ENCODE data around the gene STIL. TPM values are rescaled to one million over a fixed set of nuclear protein-coding genes. Genes with fewer than 3 reads are reported as not detected.
"Not testable (repeated sequence)": the region's sequence is repeated elsewhere in the genome, so short reads cannot be mapped to it uniquely, and the experiment has no call there.

STIL gene
- 6.1 and 18.1 TPM in 2 replicates for total RNA-seq

DNA sequence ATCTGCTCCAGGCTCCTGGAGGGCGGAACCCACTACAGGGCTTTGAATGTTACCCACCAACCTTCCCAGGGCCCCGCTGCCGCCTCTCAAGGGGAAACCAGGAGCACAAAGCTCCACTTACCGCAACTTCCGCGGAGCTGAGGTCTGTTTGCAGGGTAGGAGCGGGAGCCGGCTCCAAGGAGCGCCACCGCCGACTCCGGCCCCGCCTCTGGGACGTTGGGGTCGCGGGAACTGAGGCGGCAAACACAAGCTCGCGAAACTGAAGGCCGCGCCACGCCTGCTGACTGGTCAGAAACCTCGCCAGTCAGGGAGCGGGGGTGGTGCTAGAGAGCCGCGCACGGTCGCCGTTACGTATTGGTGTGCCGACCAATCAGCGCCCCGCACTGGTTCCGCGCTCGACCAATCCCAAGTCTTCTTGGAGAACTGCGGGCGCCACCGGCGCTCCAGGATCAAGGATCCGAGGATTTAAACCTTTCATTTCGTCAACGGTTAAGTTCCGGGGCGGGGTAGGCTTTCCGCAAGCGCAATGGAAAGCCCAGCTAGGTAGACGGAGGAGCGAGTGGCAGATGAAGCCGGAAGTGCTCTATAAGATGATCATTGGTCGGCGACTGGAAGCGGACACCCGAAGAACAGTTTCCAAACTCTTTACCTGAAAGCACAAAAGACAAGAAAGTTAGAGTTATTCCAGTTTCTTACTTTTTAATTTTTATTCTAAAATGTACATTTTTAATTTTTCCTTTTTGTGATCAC, at the start of gene STIL:
Gene STIL, minus strand, starts transcription at position 233 of the 750 bp plus-strand sequence. CDS start 3,828 bp downstream, outside the sequence.
- peak; percentile 100 for DNase-seq

DNA sequence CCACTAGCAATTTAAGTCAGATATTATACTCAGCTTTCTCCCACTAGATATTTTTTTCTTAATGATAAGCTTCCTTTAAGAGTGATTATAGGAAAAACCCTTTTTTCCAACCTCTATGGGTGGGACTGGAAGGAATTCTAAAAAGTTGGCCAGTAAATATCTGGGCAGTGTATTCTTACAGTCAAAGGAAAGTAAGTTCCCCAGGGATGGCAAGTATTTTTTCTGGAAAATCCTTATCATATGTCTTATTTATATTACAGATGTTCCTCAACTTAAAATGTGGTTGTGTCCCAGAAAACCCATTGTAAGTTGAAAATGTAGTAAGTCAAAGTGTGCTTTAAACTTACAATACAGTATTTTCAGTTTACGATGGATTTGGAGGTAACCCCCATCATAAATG, 48.9 kb upstream of the STIL start:
- DNase-seq = no peak

GRCh38 chr1:47361380-47361779, 47.4 kb upstream of the STIL start:
- DNase-seq = no peak

DNA sequence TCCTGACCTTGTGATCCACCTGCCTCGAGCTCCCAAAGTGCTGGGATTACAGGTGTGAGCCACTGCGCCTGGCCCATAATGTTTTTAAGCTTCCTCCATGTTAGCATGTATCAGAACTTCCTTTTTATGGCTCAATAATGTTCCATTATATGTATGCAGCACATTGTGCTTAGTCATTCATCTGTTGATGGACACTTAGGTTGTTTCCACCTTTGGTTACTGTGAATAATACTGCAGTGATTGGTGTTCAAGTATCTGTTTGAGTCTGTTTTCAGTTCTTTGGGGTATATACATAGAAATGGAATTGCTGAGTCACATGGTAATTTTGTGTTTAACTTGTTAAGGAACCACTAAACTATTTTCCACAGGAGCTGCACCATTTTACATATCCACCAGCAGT, 37.4 kb upstream of the STIL start:
- DNase-seq = peak; percentile 14

GRCh38 chr1:47348246-47348645, 34.3 kb upstream of the STIL start:
- no peak for DNase-seq

DNA sequence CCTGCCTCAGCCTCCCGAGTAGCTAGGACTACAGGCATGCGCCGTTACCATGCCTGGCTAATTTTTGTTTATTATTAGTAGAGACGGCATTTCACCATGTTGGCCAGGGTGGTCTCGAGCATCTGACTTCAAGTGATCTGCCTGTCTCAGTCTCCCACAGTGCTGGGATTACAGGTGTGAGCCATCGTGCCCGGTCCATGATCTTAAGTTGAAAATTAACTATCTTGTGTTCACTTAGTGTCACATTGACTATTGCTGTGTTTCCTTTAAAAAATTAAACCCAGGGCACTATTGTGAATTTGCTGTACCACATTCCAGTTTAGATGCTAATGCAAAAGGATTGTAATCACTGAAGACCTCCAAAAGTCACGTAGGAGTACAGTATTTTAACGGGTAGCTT, 33.8 kb upstream of the STIL start:
- no peak for DNase-seq

DNA sequence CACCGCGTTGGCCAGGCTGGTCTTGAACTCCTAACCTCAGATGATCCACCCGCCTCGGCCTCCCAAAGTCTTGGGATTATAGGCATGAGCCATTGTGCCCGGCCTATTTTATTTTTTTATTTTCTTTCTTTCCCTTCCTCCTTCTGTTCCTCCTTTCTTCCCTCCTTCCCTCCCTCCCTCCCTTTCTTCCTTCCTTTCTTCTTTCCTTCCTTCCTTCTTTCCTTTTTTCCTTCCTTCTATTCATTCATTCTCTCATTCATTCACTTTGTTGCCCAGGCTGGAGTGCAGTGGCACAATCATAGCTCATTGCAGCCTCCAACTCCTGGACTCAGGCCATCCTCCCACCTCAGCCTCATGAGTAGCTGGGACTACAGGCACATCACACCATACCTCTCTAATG, 33.0 kb upstream of the STIL start:
- not testable (repeated sequence) for DNase-seq

DNA sequence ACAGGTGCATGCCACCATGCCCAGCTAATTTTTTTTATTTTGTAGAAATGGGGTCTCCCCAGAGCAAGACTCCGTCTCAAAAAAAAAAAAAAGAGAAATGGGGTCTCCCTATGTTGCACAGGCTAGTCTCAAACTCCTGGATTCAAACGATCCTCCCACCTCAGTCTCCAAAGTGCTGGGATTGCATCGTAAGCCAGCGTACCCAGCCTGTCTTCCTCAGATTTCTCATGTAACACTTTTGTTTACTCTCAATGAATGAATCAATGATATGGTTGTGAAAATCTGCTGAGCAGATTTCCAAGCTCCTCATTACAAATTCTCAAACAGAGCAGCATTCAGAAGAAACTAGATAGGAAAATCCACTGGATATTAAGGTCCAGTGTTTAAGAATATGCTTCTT, 26.3 kb upstream of the STIL start:
- no peak for DNase-seq

DNA sequence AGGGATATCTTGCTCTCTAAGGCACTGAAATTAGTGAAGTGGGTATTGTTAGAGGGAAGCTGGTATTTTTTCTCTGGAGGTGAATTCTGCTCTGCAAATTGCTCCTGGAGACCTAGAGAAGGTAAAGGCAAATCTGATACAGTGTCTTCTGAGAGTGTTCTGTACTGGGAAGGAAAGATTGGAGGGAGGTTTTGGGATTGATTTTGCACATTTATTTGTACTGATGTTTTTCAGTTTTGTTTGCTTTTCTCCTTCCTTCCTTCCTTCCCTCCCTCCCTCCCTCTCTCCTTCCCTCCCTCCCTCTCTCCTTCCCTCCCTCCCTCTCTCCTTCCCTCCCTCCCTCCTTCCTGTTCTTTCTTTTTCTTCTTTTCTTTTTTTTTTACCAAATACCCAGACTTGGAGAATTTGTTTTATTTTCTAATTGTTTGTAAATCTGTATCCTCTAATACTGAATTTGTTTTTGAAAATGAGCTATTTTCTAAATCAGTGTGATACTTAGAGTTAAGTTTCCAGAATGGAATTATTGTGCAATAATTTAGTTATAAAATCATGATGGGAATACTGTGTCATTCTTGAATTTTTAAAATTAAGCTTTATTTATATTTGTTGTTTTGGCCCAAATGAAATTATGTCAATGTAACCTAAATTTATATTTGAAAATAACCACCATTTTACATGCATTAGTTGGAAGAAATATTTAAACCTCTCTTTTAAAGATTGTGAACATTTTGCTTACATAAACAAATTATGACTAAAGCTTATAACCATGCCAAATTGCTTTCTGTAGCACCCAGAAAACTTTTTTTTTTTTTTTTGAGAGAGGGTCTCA, 24.5 kb upstream of the STIL start:
- DNase-seq = no peak

DNA sequence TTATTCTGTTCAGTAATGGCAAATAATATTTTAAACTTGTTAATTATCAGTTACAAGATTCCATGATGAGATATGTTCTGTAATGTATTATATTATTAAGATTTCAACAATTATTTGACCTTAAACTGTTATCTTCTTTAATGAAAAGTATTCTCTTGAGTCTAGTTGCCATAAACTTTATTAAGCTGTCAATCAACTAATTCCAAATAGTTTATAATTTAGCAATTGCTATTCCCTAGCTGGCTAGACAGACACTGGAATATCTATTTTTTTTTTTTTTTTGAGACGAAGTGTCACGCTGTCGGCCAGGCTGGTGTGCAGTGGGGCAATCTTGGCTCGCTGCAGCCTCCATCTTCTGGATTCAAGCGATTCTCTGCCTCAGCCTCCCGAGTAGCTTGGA, 23.4 kb upstream of the STIL start:
- no peak for DNase-seq

GRCh38 chr1:47334765-47335435, 21.0 kb upstream of the STIL start:
- DNase-seq = no peak

DNA sequence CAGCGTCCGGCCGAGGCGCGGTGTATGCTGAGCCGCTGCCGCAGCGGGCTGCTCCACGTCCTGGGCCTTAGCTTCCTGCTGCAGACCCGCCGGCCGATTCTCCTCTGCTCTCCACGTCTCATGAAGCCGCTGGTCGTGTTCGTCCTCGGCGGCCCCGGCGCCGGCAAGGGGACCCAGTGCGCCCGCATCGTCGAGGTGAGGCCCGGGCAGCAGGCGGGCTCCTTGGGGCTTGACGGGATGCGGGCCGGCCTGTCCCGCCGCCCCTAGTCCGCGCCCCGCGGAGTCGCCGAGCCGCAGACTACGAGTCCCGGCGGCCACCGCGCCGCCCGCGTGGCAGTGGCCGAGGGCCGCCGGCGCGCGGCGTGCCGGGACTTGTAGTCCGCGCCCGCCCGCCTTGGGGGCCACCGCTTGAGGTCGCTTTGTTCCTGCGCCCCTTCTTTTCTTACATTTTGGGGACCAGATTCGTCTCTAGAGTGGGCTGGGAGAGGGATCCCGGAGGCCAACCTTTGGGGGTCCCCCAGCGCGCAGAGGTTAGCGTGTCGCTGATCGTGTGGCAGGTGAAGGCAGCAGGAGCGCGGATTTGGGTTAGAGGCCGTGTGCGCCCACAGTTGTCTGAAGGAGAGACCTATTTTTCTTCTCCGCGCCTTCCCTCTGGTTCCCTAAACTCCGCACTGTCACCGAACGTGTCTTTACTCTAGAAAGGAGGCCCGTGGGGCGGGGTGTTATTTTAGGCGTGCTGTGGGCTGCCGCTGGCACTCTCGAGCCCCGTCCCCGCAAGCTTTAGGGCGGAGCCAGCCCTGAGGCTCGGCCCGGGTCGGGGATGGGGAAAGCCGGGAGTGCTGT, 20.2 kb upstream of the STIL start:
- peak; percentile 86 for DNase-seq

- peak; percentile 91 for DNase-seq
Observed at GRCh38 chr1:47333578-47333921, 19.6 kb upstream of the STIL start, which contains the start of gene CMPK1. CMPK1 (plus strand) TSS chr1:47333790; CDS start chr1:47333946, 156 bp downstream.

DNA sequence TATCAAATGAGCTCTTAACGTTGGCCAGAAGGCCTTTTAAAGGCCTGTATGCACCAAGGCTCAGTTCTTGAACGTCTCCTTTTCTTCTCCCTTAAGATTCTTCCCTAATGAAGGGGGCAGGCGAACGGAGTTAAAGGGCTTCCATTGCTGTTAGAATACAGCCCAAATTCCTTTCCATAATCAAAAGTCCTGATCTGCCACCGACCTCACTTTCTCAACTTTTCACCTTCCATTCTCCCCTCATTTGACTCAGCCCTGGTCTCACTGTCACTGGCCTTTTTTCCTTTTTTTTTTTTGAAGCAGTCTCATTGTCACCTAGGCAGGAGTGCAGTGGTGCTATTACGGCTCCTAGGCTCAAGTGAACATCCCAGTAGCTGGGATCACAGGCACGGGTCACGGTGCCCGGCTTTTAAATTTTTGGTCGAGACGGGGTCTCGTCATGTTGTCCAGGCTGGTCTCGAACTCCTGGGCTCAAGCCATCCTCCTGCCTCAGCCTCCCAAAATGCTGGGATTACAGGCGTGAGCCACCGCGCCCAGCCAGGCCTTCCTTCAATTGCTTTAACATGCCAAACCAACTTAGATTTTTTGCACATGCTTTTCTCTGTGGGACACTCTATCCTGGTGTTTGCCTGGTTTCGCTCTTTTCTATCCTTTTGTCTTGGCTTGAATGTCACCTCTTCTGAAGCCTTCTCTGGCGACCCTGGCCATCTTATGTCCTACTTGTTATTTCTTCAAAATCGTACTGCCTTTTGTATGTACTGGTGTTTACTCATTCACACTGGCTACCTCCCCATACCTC, 19.0 kb upstream of the STIL start:
- no peak for DNase-seq

GRCh38 chr1:47331875-47332274, 17.9 kb upstream of the STIL start:
- no peak for DNase-seq

GRCh38 chr1:47330212-47330611, 16.3 kb upstream of the STIL start:
- no peak for DNase-seq

GRCh38 chr1:47328992-47329391, 15.0 kb upstream of the STIL start:
- no peak for DNase-seq

DNA sequence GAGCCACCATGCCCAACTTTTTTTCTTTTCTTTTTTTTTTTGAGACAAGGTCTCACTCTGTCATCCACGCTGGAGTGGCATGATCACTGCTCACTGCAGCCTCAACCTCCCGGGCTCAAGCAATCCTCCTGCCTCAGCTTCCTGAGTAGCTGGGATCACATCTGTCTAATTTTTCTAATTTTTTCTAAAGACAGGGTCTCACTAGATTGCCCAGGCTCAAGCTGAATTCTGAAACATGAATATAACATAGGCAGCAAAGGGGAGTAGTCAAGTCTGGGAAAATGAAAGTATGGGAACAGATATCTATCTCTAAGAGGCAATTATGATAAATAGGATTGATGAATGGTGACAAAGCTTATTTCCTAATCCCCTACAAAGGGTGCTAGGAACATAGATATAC, 12.3 kb upstream of the STIL start:
- DNase-seq = no peak

- peak; percentile 35 for DNase-seq
Observed at GRCh38 chr1:47325528-47325927, 11.6 kb upstream of the STIL start.

DNA sequence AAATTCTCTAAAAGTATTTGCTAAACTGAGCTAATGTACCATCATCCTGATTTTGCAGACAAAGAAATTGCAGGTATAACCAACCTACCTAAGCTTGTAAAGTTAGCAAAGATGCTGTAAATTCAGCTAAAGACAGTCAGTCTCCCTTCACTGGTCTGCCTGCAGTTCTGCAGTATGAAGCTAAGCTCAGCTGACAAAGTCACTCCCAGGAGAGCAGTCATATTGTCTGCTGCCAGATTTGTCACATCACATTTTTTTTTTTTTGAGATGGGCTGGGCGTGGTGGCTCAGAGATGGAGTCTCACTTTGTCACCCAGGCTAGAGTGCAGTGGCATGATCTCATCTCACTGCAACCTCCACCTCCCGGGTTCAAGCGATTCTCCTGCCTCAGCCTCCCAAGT, 10.7 kb upstream of the STIL start:
- DNase-seq = no peak

- no peak for DNase-seq
Observed at GRCh38 chr1:47323599-47324031, 9.7 kb upstream of the STIL start.

- not testable (repeated sequence) for DNase-seq
Observed at GRCh38 chr1:47319968-47320367, 6.0 kb upstream of the STIL start.

All from dermis blood vessel endothelial cell (primary cell).